Activated CD4-positive, alpha-beta T cell treated with anti-CD3 and anti-CD28 coated beads for 1 hour (primary cell): ENCODE results near the gene CAMK1D.
"Not testable (repeated sequence)": the region's sequence is repeated elsewhere in the genome, so short reads cannot be mapped to it uniquely, and the experiment has no call there.

Source experiments
- DNase-seq: peaks from one replicate; pipeline ENCODE4 v3.0.0-alpha.2; 2020

CAMK1D gene

GRCh38 chr10:12834721-12835120 lies 485.4 kb downstream of the CAMK1D start:
- no peak for DNase-seq

- DNase-seq = no peak
Measured at GRCh38 chr10:12835709-12836108, 486.4 kb downstream of the CAMK1D start.

DNA sequence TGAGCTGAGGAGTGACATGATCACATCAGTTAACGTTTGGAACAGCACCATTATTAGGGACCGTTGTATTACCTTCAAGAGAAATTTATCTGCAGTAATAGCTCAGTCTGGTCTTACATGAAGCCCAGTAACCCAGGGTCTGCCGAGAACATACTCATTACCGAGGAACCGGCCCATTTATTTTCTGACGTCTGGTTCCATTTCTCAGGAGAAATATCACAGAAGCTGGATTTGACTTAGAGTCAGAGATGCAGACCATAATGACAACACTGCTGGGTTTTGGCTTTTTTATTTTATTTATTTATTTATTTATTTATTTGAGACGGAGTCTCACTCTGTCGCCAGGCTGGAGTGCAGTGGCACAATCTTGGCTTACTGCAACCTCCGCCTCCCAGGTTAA lies 489.0 kb downstream of the CAMK1D start:
- no peak for DNase-seq

DNA sequence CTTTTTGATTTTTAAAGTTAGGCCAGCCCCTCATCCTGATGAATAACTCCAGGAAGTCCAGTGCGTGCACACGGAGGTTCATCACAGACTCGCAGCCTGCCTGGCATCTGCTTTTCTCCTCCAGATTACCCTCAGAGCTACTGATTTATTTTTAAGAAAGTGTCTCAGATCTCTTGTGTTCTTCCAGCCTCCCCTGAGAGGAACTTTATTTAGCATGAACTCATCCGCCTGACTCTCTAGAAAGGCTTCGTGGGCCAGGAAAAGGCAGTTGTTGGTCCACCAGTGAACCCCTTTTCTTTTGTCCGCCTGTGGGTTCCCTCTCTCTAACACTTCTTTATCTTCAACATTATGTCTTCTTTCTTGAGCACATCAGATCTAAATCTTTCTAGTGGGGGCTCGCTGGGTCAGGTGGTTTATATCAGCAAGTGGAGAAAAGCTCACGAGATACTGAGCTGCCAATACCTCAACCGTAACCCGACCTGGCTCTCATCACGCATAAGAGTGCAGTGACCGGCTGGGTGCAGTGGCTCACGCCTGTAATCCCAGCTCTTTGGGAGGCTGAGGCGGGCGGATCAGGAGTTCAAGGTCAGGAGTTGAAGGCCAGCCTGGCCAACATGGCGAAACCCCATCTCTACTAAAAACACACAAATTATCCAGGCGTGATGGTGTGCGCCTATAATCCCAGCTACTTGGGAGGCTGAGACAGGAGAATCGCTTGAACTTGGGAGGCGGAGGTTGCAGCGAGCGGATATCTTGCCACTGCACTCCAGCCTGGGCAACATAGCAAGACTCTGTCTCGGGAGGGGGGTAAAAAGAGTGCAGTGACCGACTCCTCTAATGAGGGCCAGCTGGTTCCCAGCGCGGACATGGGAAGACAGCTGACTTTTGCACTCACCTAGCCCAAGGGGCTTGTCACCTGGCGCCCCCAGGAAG lies 489.9 kb downstream of the CAMK1D start:
- DNase-seq = no peak

- DNase-seq = no peak
Measured at GRCh38 chr10:12839941-12840611, 490.7 kb downstream of the CAMK1D start.

DNA sequence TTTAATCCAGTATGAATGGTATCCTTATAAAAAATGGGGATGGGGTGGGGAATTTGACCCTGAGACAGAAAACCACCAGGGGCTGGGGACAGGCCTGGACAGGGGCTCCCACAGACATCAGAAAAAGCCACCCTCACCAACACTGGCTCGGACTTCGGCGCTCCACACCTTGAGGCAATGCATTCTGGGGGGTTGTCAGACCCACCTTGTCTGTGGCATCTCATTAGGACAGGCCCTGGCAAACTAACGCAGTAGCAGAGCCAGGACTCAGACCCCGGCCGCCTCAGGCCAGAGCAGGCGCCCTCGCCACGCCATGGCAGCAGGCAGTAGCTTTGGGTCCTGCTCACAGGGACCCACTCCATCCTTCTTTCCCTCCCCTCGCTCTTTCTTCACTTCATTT lies 492.1 kb downstream of the CAMK1D start:
- DNase-seq = no peak

GRCh38 chr10:12841826-12842225 lies 492.5 kb downstream of the CAMK1D start:
- DNase-seq = no peak

GRCh38 chr10:12842310-12842709 lies 493.0 kb downstream of the CAMK1D start:
- no peak for DNase-seq

- DNase-seq = no peak
Measured at GRCh38 chr10:12843296-12843945, 494.1 kb downstream of the CAMK1D start.

GRCh38 chr10:12844811-12845483 lies 495.6 kb downstream of the CAMK1D start:
- no peak for DNase-seq

DNA sequence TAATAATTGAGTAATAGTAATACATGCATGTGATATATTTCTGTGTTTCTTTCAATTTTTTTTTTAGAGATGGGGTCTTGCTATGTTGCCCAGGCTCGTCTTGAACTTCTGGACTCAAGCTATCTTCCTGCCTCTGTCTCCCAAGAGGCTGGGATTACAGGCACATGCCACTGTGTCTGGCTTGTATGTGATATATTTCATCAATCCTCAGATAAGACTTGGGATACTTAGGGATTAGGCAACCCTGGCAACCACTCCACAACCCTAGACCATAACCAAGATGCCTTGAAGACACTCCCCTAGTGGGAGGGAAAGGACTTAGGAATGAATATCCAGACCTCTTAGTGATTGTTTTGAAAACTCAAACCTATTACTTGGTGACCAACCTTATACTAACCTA lies 497.4 kb downstream of the CAMK1D start:
- DNase-seq = no peak

DNA sequence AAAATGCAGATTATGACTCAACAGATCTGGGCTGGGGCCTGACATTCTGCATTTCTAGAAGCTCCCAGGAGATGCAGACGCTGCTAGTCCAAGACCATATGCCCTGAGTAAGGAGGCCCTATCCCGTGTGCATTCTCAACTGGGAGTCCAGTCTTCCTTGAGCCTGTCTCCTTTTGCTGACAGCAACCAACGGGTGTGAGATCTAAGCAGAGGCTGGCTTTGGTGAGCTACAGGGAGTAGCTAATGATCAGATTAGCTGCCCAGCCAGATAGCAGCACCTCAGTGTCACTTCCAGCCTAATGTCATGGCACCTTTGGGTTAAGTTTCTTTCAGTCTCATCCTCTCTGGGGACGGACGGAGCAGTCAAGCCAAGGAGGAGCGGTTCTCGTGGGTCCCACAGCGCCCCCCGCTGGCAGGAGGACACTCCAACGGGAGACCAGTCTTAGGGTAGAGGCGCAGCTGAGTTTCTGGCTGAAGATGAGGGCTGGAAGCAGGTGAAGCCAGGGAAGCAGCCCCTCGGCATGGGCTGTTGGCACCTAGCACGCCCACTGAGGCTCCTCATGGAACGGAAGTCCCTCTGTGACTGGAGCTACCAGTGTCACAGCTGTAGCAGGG lies 498.1 kb downstream of the CAMK1D start:
- DNase-seq = no peak

DNA sequence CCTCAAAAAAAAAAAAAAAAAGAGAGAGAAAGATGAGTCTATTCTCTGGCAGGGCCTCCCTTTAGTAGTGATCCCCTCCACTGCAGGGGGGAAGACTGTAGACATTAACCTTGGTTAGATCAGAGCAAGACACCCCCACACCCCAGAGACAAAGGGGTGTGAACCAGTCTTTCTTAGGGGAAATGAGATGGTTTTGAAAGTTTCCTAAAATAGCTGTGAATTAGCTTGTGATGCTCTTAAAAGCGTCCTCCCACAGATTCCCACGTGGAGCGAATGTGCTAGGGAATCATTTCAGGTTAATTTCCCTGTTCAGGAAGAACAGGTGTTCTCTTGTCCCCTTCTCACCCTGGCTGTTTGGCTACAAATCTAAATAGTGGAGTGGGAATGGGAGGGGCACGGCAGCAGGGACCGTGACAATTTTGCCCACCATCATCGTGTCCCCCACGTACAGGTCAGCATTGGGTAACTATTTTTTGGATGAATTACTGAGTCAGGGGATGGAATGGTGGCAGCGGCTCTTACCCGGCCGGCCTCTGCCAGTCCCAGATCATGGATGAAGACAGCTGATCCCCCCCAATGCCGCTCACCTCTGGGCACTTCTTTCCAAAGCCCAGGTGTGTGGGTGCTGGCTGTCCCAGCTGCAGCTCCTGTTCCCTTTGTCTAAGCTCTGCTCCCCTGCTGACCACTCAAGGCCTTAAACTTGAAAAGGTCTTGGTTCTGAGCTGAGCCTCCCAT lies 499.3 kb downstream of the CAMK1D start:
- DNase-seq = no peak

GRCh38 chr10:12849319-12850181 lies 500.2 kb downstream of the CAMK1D start:
- no peak for DNase-seq

GRCh38 chr10:12852687-12853086 lies 503.3 kb downstream of the CAMK1D start:
- DNase-seq = no peak

DNA sequence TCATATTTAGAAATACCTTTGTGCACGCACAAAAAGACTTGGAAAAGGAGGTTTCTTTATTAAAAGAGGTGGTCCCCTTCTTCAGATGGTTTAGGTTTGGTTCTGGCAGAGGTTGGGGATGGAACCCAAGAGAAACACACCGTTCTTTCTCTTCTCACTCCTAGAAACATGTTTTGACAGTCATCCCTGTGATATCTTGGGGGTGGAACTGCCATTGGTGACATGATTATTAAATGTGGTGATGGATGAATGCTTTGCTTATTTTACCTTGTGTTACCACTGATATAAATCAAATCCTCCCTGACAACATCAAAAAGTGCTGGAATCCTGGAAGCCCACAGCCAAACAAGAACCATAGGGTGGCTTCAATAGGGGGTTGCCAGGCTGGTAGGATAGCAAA lies 505.6 kb downstream of the CAMK1D start:
- no peak for DNase-seq

GRCh38 chr10:12862459-12862858 lies 513.1 kb downstream of the CAMK1D start:
- DNase-seq = no peak

DNA sequence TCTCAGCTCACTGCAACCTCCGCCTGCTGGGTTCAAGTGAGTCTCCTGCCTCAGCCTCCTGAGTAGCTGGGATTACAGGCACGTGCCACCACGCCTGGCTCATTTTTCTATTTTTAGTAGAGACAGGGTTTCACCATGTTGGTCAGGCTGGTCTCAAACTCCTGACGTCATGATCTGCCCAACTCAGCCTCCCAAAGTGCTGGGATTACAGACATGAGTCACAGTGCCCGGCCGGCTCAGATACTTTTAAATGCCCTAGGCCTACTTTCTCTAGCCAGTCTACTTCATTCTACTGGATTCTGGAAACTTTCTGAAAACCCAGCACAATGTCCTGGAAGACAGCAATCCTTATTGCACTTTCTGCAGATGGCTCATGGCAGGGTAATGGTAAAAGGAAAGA lies 516.2 kb downstream of the CAMK1D start:
- not testable (repeated sequence) for DNase-seq

GRCh38 chr10:12868229-12868628 lies 518.9 kb downstream of the CAMK1D start:
- no peak for DNase-seq

DNA sequence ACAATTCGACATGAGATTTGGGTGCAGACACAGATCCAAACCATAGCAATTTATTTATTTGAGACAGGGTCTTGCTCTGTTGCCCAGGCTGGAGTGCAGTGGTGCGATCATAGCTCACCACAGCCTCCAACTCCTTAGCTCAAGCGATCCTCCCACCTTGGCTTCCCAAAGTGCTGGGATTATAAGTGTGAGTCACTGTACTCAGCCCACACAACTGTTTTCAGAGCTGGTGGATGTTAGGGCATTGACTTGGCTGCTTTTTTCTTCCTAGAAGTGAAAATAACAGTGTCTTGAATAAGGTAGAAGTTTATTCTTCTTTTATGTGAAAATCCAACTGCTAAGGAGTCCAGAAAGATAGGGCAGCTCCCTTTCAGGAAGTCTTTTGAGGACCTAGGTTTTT lies 520.1 kb downstream of the CAMK1D start:
- no peak for DNase-seq

DNA sequence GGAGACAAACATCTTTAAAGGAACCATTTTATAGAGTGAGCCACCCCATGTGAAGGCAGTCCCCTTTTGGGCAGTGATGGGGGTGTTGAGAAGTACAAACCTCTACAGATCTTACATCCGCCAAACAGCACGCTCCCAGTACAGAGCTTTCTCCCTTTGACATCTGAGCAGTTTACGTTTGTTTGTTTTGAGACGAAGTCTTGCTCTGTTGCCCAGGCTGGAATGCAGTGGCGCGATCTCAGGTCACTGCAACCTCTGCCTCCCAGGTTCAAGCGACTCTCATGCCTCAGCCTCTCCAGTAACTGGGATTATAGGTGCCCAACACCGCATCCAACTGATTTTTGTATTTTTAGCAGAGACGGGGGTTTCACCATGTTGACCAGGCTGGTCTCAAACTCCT lies 523.2 kb downstream of the CAMK1D start:
- no peak for DNase-seq
